ENCODE measurements around the gene KIF22.
A peak's percentile ranks its signal among the peaks of the same experiment; 100 is the strongest.
"Not testable (repeated sequence)": the region's sequence is repeated elsewhere in the genome, so short reads cannot be mapped to it uniquely, and the experiment has no call there.

KIF22 gene

DNA sequence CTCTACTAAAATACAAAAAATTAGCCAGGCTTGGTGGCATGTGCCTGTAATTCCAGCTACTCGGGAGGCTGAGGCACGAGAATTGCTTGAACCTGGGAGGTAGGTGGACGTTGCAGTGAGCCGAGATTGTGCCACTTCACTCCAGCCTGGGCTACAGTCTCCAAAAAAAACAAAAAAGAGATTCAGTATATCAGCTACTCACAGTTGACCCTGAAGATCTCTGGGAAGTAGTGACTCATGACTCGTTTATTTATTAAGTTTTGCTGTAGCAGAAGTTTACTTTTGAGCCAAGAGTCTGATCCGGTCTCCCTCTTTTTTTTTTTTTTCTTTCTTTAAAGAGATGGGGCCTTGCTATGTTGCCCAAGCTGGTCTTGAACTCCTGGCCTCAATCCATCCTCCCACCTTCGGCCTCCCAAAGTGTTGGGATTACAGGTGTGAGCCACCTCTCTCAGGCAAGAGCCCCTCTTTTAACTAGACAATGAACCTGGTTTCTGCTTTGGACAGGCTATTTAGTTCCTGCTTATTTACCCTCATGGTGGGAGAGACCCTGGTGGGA, 34.1 kb downstream of the KIF22 start:
- Histone ChIP-seq H3K4me3 (ENCODE audit: low read depth, low read length) (no peak overlapping the region), H3K36me3 (ENCODE audit: control insufficient read depth, insufficient read depth, low read length) (peaks cover 10% of the 10 kb centered on the region), H3K9ac (ENCODE audit: low read depth, low read length) (no peak overlapping the region)

DNA sequence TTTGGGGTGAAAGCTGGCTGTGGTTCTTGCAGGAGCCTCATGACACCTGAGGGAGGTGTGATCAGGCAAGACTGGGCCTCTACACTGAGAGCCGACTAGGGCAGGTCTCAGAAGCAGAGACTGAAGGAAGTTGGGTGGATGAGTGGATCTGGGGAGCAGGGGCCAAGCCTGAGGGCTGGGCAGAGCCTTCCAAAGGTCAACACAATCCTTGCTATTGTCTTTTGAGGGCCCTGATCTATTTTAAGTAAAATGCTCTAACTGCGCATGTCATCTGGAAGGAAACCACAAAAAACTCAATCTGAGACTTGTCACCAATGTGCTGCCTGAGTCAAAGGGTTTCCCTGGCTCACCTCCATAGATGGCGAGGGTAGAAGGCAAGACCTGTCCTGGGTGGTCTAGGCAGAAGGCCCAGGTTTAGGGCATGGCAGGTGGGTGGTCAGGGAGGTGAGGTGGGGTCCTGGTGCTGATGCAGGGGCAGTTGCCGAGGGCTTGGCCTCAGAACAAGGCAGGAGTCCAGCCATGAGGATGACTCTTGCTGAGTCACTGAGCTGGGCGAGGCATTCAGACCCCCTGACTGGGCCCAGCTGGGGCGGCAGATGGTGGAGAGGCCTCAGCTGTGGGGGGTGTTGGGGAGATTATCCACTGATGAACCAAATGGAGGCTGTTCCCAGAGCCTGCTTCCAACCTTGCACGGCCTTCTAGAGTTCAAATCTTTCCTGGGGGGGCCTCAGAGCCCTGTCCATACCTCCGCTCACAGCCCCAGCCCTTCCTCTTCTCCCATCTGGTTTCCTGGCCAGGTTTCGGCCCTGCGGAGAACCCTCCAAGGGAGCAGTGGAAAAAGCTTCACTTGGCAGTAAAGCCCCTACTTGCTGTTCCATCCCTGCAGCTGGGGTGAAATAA, 34.8 kb downstream of the KIF22 start:
- H3K36me3 ChIP-seq (ENCODE audit: control insufficient read depth, insufficient read depth, low read length): peaks cover 5% of the 10 kb centered on the region
- H3K4me1 ChIP-seq (ENCODE audit: control insufficient read depth, insufficient read depth, low read length): peaks cover 4% of the 10 kb centered on the region
- H3K9me3 ChIP-seq (ENCODE audit: control insufficient read depth, insufficient read depth, low read length): no peaks in the 10 kb centered on the region
- no peaks in the 10 kb centered on the region for H3K27me3 ChIP-seq (ENCODE audit: control insufficient read depth, insufficient read depth, low read length)
- peak overlapping the region; percentile 16 for H3K9ac ChIP-seq (ENCODE audit: low read depth, low read length)
- H3K4me3 ChIP-seq (ENCODE audit: low read depth, low read length): no peak overlapping the region

More for the DNA sequence above, 34.1 kb downstream of the KIF22 start:
- Histone ChIP-seq H3K9me3 (ENCODE audit: control insufficient read depth, insufficient read depth, low read length) (no peaks in the 10 kb centered on the region), H3K27me3 (ENCODE audit: control insufficient read depth, insufficient read depth, low read length) (no peaks in the 10 kb centered on the region), H3K4me1 (ENCODE audit: control insufficient read depth, insufficient read depth, low read length) (peaks cover 4% of the 10 kb centered on the region)

DNA sequence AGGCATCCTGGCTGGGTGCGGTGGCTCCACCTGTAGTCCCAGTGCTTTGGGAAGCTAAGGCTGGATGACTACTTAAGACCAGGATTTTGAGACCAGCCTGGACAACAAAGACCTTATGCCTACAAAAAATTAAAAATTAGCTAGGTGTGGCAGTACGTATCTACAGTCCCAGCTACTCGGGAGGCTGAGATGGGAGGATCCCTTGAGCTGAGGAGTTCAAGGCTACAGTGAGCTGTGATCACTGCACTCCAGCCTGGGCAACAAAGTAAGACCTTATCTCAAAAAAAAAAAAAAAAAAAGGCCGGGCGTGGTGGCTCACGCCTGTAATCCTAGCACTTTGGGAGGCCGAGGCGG, 35.8 kb downstream of the KIF22 start:
- Histone ChIP-seq H3K4me1 (ENCODE audit: control insufficient read depth, insufficient read depth, low read length) (peaks cover 4% of the 10 kb centered on the region), H3K4me3 (ENCODE audit: low read depth, low read length) (no peak overlapping the region), H3K27me3 (ENCODE audit: control insufficient read depth, insufficient read depth, low read length) (no peaks in the 10 kb centered on the region), H3K36me3 (ENCODE audit: control insufficient read depth, insufficient read depth, low read length) (peaks cover 2% of the 10 kb centered on the region), H3K9me3 (ENCODE audit: control insufficient read depth, insufficient read depth, low read length) (no peaks in the 10 kb centered on the region), H3K9ac (ENCODE audit: low read depth, low read length) (no peak overlapping the region)

DNA sequence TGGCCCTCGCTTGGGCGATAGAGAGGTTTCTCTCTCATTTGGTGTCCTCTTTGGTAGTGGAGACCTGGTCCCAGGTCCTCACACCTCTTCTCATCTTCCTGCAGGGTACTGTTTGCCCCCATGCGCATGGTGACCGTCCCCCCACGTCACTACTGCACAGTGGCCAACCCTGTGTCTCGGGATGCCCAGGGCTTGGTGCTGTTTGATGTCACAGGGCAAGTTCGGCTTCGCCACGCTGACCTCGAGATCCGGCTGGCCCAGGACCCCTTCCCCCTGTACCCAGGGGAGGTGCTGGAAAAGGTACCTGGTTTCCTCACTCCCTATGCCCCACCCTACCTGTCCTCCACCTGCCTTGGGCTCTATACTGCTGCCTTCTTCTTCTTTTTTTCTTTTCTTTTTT, 40.2 kb downstream of the KIF22 start:
- Histone ChIP-seq H3K36me3 (ENCODE audit: control insufficient read depth, insufficient read depth, low read length) (peaks cover 2% of the 10 kb centered on the region), H3K4me3 (ENCODE audit: low read depth, low read length) (no peak overlapping the region), H3K9me3 (ENCODE audit: control insufficient read depth, insufficient read depth, low read length) (no peaks in the 10 kb centered on the region), H3K9ac (ENCODE audit: low read depth, low read length) (no peak overlapping the region), H3K27me3 (ENCODE audit: control insufficient read depth, insufficient read depth, low read length) (no peaks in the 10 kb centered on the region), H3K4me1 (ENCODE audit: control insufficient read depth, insufficient read depth, low read length) (no peaks in the 10 kb centered on the region)

DNA sequence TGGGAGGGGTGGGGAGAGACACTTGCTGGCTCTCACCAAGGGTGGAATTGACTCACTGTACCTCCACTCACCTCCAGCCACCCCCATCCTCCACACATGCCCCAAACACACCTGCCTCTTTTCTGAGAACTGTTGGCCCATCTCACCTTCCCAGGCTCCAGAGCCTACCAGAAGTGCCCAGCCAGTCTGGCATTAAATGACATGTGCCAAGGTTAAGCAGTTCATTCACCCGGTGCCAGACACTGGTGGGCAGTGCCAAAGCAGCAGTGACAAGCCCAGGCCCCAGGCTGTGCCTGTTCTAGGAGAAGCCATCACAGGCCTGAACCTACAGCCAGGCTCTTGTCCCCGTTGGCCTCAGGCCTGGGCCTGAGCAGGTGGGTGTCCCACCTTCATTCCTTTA, 40.9 kb downstream of the KIF22 start:
- Histone ChIP-seq H3K27me3 (ENCODE audit: control insufficient read depth, insufficient read depth, low read length) (no peaks in the 10 kb centered on the region), H3K9ac (ENCODE audit: low read depth, low read length) (no peak overlapping the region), H3K4me3 (ENCODE audit: low read depth, low read length) (no peak overlapping the region), H3K4me1 (ENCODE audit: control insufficient read depth, insufficient read depth, low read length) (no peaks in the 10 kb centered on the region), H3K9me3 (ENCODE audit: control insufficient read depth, insufficient read depth, low read length) (no peaks in the 10 kb centered on the region), H3K36me3 (ENCODE audit: control insufficient read depth, insufficient read depth, low read length) (peaks cover 2% of the 10 kb centered on the region)

DNA sequence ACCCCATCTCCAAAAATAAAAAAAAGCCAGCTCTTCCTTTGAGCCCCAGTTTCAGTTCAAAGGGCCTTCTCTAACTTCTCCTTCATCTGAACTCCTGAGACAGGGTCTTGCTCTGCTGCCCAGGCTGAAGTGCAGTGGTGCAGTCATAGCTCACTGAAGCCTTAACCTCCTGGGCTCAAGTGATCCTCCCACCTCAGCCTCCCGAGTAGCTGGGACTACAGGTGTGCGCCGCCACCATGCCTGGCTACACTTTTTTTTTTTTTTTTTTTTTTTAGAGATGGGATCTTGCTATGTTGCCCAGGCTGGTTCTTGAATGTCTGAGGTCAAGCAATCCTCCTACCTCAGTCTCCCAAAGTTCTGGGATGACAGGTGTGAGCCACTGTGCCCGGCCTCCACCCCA, 42.7 kb downstream of the KIF22 start:
- not testable (repeated sequence) for H3K4me3 ChIP-seq (ENCODE audit: low read depth, low read length); H3K9me3 ChIP-seq (ENCODE audit: control insufficient read depth, insufficient read depth, low read length); H3K4me1 ChIP-seq (ENCODE audit: control insufficient read depth, insufficient read depth, low read length); H3K9ac ChIP-seq (ENCODE audit: low read depth, low read length); H3K36me3 ChIP-seq (ENCODE audit: control insufficient read depth, insufficient read depth, low read length); H3K27me3 ChIP-seq (ENCODE audit: control insufficient read depth, insufficient read depth, low read length)

DNA sequence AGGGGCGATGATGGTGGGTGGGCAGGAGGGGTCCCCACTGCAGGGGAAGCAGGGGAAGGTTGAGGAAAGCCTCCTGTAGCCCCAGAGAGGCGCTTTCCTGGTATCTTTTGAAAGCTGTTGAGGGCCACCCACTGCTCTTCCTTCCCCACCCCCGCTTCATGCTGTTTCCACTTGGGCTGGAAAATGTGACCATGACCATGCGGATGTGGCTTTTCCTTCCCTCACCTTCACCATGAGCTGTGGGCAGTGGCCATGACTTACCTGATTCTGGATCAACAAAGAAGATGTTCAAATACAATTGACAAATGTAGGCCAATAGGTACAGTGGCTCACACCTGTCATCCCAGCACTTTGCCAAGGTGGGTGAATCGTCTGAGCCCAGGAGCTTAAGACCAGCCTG, 43.5 kb downstream of the KIF22 start:
- Histone ChIP-seq H3K9ac (ENCODE audit: low read depth, low read length) (no peak overlapping the region), H3K4me3 (ENCODE audit: low read depth, low read length) (no peak overlapping the region), H3K36me3 (ENCODE audit: control insufficient read depth, insufficient read depth, low read length) (peaks cover 2% of the 10 kb centered on the region)

DNA sequence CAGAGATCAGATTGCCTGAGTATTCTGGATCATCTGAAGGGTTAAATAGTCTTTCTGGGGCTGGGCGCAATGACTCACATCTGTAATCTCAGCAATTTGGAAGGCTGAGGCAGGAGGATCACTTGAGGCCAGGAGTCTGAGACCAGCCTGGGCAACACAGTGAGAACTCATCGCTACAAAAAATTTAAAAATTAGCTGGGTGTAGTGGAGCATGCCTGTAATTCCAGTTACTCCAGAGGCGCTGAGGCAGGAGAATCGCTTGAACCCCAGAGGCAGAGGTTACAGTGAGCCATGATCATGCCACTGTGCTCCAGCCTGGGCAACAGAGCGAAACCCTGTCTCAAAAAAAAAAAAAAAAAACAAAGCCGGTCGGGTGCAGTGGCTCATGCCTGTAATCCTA, 45.4 kb downstream of the KIF22 start:
- no peak overlapping the region for H3K9ac ChIP-seq (ENCODE audit: low read depth, low read length)
- no peaks in the 10 kb centered on the region for H3K9me3 ChIP-seq (ENCODE audit: control insufficient read depth, insufficient read depth, low read length)
- no peak overlapping the region for H3K4me3 ChIP-seq (ENCODE audit: low read depth, low read length)
- H3K27me3 ChIP-seq (ENCODE audit: control insufficient read depth, insufficient read depth, low read length): no peaks in the 10 kb centered on the region
- H3K4me1 ChIP-seq (ENCODE audit: control insufficient read depth, insufficient read depth, low read length): no peaks in the 10 kb centered on the region
- no peaks in the 10 kb centered on the region for H3K36me3 ChIP-seq (ENCODE audit: control insufficient read depth, insufficient read depth, low read length)

More for the DNA sequence above, 43.5 kb downstream of the KIF22 start:
- no peaks in the 10 kb centered on the region for H3K4me1 ChIP-seq (ENCODE audit: control insufficient read depth, insufficient read depth, low read length)
- no peaks in the 10 kb centered on the region for H3K9me3 ChIP-seq (ENCODE audit: control insufficient read depth, insufficient read depth, low read length)
- H3K27me3 ChIP-seq (ENCODE audit: control insufficient read depth, insufficient read depth, low read length): no peaks in the 10 kb centered on the region

DNA sequence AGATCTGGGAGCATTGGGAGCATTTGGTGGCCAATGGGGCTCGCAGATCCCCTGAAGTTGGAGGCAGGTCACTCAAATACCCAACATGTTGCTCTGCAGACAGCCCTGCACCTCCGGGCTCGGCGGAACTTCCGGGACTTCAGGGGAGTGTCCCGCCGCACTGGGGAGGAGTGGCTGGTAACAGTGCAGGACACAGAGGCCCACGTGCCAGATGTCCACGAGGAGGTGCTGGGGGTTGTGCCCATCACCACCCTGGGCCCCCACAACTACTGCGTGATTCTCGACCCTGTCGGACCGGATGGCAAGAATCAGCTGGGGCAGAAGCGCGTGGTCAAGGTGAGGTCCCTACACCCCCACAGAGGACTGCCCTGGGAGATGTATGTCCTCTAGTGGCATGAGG, 46.1 kb downstream of the KIF22 start:
- no peaks in the 10 kb centered on the region for H3K9me3 ChIP-seq (ENCODE audit: control insufficient read depth, insufficient read depth, low read length)
- no peak overlapping the region for H3K4me3 ChIP-seq (ENCODE audit: low read depth, low read length)
- no peaks in the 10 kb centered on the region for H3K27me3 ChIP-seq (ENCODE audit: control insufficient read depth, insufficient read depth, low read length)
- no peaks in the 10 kb centered on the region for H3K4me1 ChIP-seq (ENCODE audit: control insufficient read depth, insufficient read depth, low read length)
- no peaks in the 10 kb centered on the region for H3K36me3 ChIP-seq (ENCODE audit: control insufficient read depth, insufficient read depth, low read length)
- no peak overlapping the region for H3K9ac ChIP-seq (ENCODE audit: low read depth, low read length)

DNA sequence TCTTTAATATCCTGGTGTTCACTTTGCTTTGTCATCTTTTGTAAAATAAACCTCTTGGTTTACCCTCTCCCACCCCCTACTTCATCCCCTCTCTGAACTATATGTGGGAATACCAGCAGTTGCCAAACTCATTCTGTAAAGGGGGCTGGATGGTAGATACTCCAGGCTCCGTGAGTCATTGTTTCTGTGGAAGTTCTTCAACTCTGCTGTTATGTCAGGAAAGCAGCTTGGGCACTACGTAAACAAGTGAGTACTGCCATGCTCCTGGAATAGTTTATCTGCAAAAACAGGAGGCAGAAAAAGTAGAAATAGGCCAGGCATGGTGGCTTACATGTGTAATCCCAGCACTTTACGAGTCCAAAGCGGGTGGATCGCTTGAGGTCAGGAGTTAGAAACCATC, 47.3 kb downstream of the KIF22 start:
- no peak overlapping the region for H3K9ac ChIP-seq (ENCODE audit: low read depth, low read length)
- no peaks in the 10 kb centered on the region for H3K27me3 ChIP-seq (ENCODE audit: control insufficient read depth, insufficient read depth, low read length)
- H3K36me3 ChIP-seq (ENCODE audit: control insufficient read depth, insufficient read depth, low read length): no peaks in the 10 kb centered on the region
- no peak overlapping the region for H3K4me3 ChIP-seq (ENCODE audit: low read depth, low read length)
- no peaks in the 10 kb centered on the region for H3K4me1 ChIP-seq (ENCODE audit: control insufficient read depth, insufficient read depth, low read length)
- H3K9me3 ChIP-seq (ENCODE audit: control insufficient read depth, insufficient read depth, low read length): no peaks in the 10 kb centered on the region

DNA sequence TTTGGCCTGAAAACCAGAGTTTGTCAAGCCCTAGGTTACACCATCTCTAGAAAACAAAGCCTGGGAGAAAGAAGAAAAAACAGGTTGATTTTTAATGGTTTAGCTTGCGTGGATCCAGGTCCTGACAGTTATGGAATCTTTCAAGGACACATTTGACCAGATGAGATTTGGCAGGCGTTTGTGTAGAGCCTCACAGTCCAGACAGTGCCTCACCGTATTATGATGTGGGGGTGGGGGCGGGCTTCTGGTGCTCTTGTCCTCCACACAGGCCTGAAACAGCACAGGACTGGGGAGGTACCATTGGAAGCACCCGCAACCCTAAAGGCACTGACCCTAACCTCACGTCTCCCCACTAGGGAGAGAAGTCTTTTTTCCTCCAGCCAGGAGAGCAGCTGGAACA, 49.3 kb downstream of the KIF22 start:
- Histone ChIP-seq H3K4me3 (ENCODE audit: low read depth, low read length) (no peak overlapping the region), H3K4me1 (ENCODE audit: control insufficient read depth, insufficient read depth, low read length) (no peaks in the 10 kb centered on the region), H3K9ac (ENCODE audit: low read depth, low read length) (no peak overlapping the region), H3K36me3 (ENCODE audit: control insufficient read depth, insufficient read depth, low read length) (no peaks in the 10 kb centered on the region), H3K9me3 (ENCODE audit: control insufficient read depth, insufficient read depth, low read length) (no peaks in the 10 kb centered on the region), H3K27me3 (ENCODE audit: control insufficient read depth, insufficient read depth, low read length) (no peaks in the 10 kb centered on the region)

DNA sequence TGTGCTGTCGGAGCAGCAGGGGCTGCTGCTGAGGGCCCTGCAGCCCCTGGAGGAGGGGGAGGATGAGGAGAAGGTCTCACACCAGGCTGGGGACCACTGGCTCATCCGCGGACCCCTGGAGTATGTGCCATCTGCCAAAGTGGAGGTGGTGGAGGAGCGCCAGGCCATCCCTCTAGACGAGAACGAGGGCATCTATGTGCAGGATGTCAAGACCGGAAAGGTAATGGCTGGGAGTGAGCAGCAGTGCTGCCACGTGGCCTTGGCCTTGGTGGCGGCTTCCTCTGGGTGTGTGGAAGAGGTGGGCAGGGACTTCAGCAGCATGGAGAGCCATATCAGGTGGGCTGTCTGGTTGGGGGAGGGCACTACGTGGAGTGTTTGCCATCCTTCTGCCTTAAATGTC, 49.7 kb downstream of the KIF22 start:
- no peak overlapping the region for H3K9ac ChIP-seq (ENCODE audit: low read depth, low read length)
- no peaks in the 10 kb centered on the region for H3K9me3 ChIP-seq (ENCODE audit: control insufficient read depth, insufficient read depth, low read length)
- no peaks in the 10 kb centered on the region for H3K36me3 ChIP-seq (ENCODE audit: control insufficient read depth, insufficient read depth, low read length)
- H3K4me3 ChIP-seq (ENCODE audit: low read depth, low read length): no peak overlapping the region
- H3K27me3 ChIP-seq (ENCODE audit: control insufficient read depth, insufficient read depth, low read length): no peaks in the 10 kb centered on the region
- H3K4me1 ChIP-seq (ENCODE audit: control insufficient read depth, insufficient read depth, low read length): no peaks in the 10 kb centered on the region
